Testis (tissue), 2 donors: Measurements from ENCODE around the gene RAB3C.

Experiments
- POLR2A ChIP-seq: fragments of 450-650 bp; IDR thresholded peaks from one replicate; pipeline ENCODE4 v1.6.1; 2017; ENCODE audit warnings: antibody characterized with exemption, mild to moderate bottlenecking, moderate library complexity
- TF ChIP-seq, protein P1 (sequence below), 3 experiments: fragments of 450-650 bp in 2 of 3; fragments of 200-600 bp in 1 of 3; sonication (generic) in 1 of 3; IDR thresholded peaks; one replicate each; pipeline ENCODE4 v1.5.1; 2016 to 2019; ENCODE audit warnings: antibody characterized with exemption in 3 of 3, mild to moderate bottlenecking in 2 of 3, moderate library complexity in 1 of 3

DNA sequence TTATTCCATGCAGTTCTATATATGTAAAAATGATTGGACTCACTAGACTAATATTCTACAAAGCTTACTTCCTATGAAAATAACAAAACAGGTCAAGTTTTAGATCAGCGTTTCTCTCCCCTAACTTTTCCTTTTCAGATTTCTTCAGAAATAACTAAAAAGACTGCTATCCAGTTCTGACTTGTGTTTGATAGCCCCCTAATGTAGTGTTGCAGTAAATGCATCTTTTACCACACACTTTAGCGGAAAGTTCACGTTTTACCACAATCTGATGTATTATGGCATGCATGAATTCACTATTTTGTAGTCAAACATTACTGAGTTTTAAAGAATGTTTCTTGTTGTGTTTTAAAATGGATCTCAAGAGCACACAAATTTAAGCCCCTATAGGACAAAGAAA is 292.7 kb downstream of the RAB3C start:
- TF ChIP-seq, protein P1, sequence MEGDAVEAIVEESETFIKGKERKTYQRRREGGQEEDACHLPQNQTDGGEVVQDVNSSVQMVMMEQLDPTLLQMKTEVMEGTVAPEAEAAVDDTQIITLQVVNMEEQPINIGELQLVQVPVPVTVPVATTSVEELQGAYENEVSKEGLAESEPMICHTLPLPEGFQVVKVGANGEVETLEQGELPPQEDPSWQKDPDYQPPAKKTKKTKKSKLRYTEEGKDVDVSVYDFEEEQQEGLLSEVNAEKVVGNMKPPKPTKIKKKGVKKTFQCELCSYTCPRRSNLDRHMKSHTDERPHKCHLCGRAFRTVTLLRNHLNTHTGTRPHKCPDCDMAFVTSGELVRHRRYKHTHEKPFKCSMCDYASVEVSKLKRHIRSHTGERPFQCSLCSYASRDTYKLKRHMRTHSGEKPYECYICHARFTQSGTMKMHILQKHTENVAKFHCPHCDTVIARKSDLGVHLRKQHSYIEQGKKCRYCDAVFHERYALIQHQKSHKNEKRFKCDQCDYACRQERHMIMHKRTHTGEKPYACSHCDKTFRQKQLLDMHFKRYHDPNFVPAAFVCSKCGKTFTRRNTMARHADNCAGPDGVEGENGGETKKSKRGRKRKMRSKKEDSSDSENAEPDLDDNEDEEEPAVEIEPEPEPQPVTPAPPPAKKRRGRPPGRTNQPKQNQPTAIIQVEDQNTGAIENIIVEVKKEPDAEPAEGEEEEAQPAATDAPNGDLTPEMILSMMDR (IDR thresholded peaks at IDR 0.05): no peak
- no peak for TF ChIP-seq POLR2A
